T follicular helper cell (primary cell): ENCODE results near the gene UXS1.

Experiments used
- DNase-seq: peaks from one replicate; pipeline ENCODE4 v3.0.0-alpha.2; 2020; ENCODE audit warnings: low read depth

UXS1 gene

GRCh38 chr2:106113361-106113966 lies 80.6 kb downstream of the UXS1 start:
- no peak for DNase-seq

DNA sequence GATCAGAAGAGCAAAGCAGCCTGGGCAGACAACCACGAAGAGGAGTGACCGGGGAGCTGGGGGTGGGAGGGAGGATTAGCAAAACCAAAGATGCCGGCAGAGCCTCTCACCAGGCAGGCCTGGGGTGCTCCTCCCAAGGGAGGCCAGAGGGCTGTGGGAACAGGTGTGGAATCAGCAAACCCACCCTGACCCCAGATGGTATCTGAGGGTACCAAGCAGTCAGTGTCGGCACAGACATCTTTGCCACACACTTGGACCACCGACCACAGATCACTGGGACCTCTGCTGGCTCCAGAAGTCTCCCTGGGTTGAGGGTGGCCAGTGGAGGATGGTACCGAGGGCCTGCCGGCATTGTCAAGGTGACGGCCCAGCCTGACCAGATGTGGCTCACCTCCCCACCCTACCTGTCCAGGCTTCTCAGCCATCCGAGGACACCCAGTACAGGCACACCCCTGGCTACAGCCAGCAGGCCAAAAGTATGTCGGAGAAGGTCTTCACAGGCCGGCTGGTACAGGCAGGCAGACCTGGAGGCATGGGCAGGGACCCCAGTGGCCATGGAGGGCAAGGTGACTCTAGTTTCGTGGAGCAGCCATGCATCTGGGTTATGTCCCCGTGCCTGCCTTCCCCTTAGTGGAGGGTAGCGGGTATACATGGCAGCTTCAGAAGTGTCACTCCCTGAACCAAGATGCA lies 82.1 kb downstream of the UXS1 start:
- no peak for DNase-seq

- no peak for DNase-seq
Observed at GRCh38 chr2:106109675-106110424, 84.3 kb downstream of the UXS1 start.

DNA sequence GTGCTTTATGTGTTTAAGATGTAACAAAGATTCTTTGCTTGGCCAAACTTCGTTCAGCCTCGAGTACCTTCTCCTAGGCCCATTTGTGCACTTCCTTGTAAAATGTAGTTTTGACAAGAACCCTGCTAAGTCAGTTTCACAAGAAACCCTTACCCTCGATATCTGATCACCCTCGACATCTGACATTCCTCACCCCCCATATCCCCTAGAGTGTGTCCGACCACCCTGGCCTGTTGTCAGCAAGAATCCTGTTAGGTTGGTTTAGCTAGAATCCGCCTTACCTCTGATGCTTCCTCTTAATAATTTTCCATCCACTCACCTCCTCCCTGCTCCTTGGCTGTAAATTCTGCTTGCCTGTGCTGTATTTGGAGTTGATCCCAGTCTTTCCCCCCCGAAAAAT lies 85.3 kb downstream of the UXS1 start:
- no peak for DNase-seq

DNA sequence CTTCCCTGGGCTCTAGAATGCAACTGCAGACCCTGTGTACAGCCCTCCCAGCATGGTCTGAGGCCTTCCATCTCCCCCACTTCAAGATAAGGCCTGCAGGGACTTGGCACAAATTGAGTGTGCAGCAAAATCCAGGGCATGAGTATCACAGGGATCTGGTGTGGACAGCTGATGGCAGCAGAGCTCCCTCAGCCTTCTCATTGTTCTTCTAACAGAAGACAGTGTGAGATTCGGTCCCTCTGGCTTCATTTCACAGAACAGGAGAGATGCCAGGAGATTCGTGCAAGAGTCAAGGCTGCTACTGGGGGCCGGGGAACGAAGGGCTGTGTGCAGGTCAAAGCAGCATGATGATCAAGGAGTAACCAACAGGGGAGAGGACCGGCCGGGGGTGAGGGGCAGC lies 85.8 kb downstream of the UXS1 start:
- DNase-seq, result no peak

- DNase-seq, result peak; percentile 31
Observed at GRCh38 chr2:106107509-106108131, 86.5 kb downstream of the UXS1 start.

DNA sequence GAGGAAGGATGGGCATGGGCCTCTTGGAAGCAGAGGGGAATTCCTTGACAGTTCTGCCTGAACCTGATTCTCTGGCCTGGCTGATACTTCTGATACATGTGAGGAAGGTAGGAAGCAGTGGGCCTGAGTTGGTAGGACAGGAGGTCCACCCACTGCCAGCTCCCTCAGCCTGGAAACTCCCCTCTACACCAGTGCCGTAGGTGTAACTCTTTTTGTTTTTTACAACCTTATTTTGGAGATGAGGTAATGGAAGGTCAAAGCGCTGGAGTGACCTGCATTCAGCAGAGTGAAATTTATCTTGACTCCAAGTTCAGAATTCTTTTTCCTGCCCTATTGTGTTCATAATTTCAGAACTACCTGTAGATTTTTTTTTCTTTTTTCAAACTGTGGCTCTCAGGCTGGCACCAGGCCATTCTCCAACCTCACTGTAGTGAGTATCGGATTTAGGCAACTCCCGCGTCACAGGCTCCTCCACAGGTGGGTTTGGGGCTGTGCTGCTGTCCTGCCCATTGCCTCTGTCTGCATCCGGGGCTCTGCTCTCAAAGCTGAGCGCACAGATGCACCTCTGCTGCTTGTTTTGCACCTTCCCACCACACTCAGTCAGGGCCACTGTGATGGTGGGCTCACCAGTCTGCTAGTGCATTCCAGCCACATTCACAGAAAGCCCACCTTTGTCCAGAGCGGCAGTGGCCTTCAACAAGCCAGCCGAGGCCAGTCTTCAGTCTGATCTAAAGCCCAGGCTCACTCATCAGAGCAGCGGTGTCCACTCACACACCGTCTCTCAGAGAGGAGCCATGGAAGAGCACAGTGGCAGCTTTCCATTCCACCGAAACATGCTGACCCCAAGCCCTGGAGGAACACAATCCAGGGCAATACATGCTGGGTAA lies 87.2 kb downstream of the UXS1 start:
- no peak for DNase-seq

DNA sequence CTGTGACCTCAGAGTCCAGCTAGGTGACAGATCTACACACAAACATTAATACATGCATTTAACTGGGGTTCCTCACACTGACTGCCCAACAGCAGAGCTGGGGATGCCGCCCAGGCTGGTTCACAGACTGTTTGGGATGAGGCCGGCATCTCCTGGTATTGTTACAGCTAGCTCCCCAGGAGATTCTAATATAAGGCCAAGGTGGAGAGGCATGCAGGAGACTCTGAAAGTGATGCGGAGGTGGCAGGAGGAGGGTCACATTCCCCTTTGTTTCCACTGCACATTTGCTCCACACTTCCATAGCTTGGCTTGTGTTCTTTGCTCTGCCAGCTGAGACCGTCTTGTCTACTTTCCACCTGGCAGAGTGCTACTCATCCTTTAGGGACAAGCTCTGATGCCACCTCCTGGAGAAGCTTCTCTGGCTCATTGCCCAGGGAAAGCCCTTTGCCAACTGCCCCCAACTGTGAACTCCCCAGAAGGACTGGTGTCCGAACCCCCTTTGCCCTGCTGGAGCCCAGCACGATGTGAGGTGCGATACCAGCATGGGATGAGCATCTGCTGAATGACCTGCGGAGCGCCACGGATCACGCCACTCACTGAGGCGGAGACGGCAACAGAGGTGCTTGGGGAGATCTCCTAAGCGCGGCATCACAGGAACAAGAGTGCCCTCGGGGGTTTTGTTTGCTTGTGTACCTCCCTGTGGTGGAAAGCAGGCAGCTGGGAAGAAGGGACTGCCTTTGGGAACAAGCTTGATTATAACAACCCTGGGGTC lies 88.8 kb downstream of the UXS1 start:
- DNase-seq, result no peak

- DNase-seq, result peak; percentile 46
Observed at GRCh38 chr2:106104332-106105062, 89.6 kb downstream of the UXS1 start.

DNA sequence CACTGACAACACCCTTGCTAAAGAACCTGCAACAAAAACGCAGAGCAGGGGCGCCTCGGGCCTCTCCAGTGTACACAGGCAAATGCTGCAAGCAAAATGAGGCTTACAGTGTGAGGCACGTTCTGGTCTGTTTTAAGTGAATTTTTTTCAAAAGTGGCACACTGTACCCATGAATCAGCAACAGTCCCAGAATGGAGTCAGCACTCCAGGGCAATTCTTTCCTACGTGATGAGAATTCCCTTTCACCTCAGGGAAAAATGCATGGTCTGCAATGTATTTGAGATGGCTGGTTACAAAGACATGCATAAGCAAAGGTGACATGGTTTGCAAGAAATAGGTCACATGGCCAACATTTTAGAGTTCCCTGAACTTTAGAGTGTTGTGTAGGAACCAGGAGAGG lies 94.4 kb downstream of the UXS1 start:
- DNase-seq, result no peak

- DNase-seq, result no peak
Observed at GRCh38 chr2:106098664-106099063, 95.4 kb downstream of the UXS1 start.

DNA sequence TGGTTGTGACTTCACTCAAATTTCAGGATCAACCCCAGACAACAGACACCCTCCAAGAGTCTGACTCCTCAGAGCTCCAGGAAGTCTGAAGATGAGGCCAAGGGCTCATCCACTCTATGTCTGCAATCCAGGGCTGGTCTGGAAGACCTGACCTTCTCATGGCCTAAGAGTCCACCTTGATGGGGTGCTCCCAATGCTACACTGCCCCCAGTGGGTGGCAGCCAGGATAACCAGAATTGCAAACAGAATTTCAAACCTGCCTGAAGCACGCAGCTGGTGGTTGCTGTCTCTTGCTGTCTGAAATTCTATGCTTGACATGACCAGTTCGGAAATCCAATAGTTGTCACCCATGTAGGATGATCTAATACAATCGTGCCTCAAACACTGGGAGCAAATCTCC lies 96.0 kb downstream of the UXS1 start:
- DNase-seq, result no peak

GRCh38 chr2:106097038-106098000 lies 96.8 kb downstream of the UXS1 start:
- no peak for DNase-seq

DNA sequence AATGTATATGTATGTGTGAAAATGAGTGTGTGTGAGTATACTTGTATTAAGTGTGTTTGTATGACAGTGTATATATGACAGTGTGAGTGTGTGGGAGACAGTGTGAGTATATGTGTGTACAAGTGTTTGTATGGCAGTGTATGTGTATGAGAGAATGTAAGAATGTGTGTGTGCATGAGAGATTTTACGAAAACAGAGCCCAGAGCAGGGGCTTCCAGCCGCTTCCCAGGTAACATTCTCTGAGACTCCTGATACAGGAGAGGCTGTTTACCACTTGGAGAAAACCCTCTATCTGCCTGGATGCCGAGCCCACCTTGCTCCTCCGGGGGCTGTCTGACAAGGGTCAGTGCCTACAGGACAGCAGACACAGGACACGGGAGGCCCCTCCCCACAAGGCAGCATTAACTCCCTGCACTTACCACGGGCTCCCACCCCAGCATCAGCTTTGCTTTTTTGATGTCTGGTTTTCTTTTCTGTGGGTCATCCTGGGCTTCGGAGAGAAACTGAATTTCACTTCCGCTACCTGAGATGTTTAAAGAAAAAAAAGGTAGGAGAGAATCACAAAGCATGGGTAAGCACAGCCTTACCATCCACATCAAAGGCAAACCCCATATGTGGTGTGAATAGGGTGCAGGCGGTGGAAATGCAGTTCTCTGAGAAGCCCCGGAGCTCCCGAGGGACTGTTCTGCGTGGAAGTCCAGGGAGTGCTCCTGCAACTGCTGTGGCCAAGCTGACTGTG lies 97.6 kb downstream of the UXS1 start:
- DNase-seq, result peak; percentile 28

DNA sequence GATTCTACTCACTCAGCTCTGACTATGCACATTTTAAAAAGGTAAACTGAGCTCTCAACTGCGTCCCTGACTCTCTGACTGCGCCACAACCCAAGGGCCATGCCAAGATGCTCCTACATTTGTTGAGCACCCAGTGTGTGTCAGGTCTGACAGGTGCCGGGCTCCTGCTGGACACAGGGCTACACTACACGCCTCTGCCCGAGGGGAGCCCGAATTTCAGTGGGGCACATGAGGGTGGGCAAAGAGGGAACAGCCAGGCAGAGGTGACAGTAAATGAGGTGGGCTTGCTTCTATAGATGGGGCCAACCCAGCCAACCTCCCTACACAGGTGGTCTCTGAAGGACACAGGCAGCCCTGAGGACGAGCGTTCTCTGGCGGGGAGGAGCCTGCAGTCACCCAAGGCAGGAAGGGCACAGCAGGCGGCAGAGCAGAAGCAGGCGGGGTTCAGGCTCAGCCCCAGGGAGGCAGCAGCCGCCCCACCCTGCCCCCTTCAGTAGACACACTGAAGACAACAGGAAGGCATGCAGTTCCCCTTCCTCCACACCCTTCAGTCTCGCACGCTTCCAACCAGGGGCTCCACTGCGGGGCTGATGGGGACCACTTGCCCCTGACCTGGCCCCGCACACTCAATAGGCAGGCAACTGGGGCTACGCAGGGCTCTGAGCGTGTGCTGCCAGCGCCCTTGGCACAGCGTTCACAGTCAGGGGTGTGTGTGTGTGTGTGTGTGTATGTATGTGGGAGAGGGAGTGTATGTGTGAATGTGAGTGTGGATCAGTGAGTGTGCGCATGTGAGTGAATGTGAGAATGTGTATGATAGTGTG lies 98.4 kb downstream of the UXS1 start:
- peak; percentile 80 for DNase-seq

- DNase-seq, result peak; percentile 68
Observed at GRCh38 chr2:106094131-106094841, 99.8 kb downstream of the UXS1 start.
